OCI-LY7 (cell line): Measurements from ENCODE around the gene SOX2.

Source experiments
- CTCF ChIP-seq: fragments of 200-600 bp; sonication (generic); conservative IDR thresholded peaks from 2 replicates; pipeline ENCODE4 v1.5.1; 2014; ENCODE audit warnings: mild to moderate bottlenecking, antibody characterized with exemption, low read length, moderate library complexity, mixed read lengths
- EZH2phosphoT487 ChIP-seq: fragments of 200-600 bp; sonication (generic); IDR thresholded peaks from 2 replicates; pipeline ENCODE4 v1.6.1; 2018; ENCODE audit warnings: low read depth, borderline replicate concordance, mild to moderate bottlenecking, mixed run types, antibody characterized with exemption, low read length, moderate library complexity, mixed read lengths

- TF ChIP-seq CTCF (no peak), EZH2phosphoT487 (no peak)
Measured at GRCh38 chr3:181718987-181719911, 7.5 kb downstream of the SOX2 start.
